GM19467 (cell line): Measurements from ENCODE around the gene LAMA4.

Experiments used
- ATAC-seq: cut with Tn5 transposase; IDR thresholded peaks from one replicate; pipeline ENCODE4 v1.9.1; 2021; ENCODE audit warnings: mild to moderate bottlenecking, moderate library complexity; ENCODE audit not compliant: unreplicated experiment

LAMA4 gene

DNA sequence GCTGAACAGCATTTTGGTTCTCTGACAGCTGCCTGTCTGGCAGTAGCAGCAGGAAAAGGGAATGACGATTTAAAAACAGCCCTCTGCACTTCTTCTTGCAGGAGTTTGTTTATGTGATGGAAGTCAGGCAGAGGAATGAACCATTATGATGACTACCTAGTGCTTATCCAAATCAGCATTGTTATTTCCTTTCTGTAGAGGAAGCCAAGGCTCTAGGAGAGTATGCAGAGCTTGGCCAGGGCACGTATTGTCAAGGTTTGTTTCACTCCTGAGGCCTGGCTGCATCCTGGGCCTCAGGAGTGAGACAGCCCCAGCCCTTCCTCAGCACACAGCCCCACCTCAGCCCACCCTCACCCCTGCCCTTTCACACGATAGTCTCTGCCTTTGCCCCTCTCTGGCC is 98.5 kb downstream of the LAMA4 start:
- no peak for ATAC-seq

DNA sequence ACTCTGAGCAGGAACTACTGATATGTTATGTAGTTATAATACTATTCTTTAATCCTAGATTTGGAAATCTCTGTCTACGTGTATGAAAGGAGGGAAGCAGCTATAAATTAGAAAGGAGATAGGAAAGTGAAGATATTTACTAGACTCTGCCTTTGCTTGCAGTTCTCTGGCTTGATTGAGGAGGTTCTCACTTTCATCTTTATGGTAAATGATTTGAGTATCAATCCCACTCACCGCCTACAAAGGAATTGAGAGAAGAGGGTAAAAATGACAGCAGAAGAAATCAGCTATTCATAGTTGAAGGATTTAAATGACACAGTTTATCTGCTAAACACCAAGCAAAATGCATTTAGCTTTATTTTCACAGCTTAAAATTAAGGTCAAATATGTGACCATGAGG is 99.7 kb downstream of the LAMA4 start:
- ATAC-seq, result no peak

DNA sequence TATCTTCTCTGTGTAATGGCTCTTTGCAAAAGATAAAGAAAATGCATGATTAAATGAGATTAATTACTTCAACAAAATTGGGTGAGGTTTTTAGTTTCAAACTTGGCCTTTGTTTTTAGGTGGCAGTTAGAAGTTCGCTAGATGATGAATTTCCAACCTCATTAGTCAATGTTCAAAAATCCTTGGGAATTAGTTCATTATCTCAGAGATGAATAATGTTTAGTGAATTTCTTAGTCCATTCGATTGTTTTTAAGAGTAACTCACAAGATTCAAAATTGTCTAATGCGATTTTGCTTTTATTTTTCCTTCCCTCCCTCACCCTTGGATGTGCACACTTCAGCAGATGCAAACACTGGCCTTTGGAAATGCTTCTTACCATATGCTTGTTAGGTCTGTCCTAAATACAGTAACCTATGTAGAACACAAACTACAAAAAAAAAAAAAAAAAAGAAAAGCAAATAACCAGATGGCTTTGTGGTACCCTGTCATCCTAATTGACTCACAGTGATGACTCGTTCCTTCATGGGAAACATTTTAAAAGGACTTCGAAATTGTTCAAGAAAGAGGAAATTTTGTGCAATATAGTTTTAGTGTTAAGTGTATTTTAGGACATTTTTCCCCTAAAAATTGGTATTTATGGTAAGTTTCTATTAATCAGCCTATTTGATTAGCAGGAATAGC is 100.3 kb downstream of the LAMA4 start:
- no peak for ATAC-seq

DNA sequence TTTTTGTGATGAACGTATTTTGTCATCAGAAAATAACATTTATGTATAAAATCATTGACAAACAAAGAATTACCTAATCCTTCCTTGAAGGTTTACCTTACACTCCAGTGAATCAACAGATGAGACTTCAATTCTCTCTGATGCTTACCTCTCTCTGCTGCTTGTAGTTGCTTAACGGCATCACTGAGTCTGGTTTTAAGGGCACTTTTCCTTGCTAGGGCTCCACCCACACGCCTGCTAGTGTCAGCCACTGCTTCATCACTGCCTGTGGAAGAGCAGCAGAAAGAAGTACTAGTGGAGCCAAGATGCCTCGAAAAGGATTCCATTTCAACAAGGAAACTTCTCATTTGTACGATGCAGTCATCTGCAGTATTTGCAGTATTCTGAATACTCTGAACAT is 104.0 kb downstream of the LAMA4 start:
- no peak for ATAC-seq

DNA sequence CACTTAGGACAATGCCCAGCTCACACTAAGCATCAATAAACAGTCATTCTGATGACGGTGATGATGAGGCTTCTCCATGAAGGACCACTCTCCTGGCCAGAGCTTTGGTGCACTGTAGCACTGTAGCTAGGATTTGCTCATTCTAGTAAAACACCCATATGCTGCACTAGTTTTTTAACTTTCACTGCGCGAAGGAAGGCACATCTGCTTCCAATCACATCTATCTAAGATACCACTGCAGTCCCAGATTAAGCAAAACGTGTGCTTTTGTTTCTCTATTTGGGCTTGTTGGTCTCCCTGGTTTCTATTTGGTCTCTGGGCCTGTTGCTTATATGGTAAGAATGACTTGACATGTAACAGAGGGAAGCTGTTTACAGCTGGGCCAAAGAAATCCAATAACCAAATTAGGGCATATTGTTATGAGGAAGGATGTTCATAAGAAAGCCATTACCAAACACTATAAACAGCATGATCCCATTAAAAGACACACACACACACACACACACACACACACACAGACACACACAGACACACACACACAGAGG is 104.6 kb downstream of the LAMA4 start:
- no peak for ATAC-seq

- no peak for ATAC-seq
Measured at GRCh38 chr6:112149236-112149635, 105.1 kb downstream of the LAMA4 start.

GRCh38 chr6:112148103-112148502 is 106.3 kb downstream of the LAMA4 start:
- ATAC-seq, result no peak

DNA sequence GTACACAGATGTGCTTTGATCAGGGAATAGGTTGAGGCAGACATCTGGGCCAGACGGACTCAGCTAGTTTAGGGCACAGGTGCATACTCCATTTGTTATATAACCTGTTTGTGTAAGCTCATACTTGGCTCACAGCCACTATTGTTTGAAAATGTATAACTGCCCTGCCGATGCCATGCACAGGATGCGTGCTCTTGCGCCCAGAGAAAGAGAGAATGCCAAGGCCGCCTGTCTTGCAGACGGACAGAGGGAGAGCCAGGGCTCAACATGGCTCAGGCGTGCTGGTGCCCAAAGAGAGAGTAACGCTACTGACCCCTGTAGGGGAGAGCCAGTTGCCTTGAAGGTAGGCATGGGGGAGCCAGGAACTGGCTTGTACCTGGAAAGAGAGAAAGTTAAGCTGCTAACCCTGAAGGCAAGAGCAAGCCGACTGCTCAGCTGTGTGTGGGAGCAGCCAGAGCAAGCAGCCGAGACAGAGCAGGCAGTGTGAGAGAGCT is 109.2 kb downstream of the LAMA4 start:
- ATAC-seq, result no peak

- no peak for ATAC-seq
Measured at GRCh38 chr6:112144145-112144926, 110.0 kb downstream of the LAMA4 start.

DNA sequence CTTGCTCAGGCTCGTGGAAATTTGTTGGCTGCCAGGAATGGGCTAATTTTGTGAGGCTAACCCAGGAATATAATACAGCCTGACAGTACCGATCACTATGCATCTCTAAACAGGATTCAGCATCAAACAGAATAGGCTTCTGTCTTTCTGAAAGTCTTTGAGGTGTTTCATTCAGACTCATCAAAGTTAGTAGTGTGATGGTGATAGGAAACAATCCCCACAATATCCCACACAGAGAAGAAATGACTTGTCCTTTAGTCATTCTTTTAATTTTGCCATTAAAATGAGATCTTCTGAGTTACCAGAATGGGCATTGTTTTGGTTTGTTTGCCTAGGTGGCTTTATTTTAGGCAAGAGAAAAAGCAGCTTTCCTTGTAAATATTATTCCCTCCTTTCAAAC is 112.7 kb downstream of the LAMA4 start:
- ATAC-seq, result no peak

DNA sequence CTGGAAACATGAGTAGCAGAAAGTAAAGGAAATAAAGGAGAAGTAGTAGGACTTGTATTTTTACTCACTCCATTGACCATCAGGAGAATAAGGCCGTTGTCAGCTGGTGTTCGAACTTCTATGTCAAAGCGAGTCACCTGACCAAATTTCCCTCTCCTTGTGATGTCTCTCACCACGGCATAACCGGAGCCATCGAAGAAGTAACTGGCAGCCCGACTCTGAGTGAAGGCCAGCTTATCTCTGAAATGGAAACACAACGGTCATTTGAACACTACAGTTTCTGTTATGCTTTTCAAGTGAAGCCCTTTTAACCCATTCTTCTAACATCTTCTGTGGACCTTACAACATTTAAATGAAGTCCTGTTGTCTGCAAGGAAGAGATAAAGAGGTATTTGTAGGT is 115.3 kb downstream of the LAMA4 start:
- no peak for ATAC-seq

GRCh38 chr6:112130878-112131277 is 123.5 kb downstream of the LAMA4 start:
- no peak for ATAC-seq

DNA sequence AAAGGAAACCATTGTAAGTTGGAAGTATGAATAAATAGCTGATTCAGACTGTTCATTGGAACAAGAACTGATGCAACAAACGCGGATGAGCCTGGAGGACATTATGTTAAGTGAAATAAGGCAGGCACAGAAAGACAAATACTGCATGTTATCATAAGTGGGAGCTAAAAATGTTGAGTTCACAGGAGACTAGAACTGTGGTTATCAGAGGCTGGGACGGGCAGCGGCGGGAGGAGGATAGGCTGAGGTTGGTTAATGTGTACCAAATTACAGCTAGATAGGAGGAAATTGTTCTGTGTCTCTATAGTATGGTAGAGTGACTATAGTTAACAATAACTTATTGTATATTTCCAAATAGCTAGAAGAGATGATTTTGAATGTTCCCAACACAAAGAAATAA is 126.2 kb downstream of the LAMA4 start:
- ATAC-seq, result no peak

GRCh38 chr6:112123982-112124381 is 130.4 kb downstream of the LAMA4 start:
- no peak for ATAC-seq

- ATAC-seq, result no peak
Measured at GRCh38 chr6:112122756-112123155, 131.6 kb downstream of the LAMA4 start.

DNA sequence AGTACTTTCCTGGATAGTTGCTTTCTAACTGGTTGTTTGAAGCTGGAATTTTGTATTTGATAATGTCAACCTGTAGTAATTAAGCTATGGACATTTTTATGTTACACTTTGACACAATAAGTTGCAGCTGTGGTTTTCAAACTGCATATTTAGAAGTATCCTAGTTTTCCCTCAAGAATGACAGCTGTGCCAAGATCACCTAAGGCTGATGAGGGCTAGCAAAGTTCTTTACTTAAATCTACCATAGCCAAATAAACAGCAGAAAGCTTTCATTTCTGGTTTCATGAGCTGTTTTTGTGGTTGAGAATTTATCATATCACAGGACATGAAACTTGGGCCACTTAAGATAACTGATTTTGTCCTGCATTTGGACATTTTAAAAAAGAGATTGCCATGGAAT is 136.3 kb downstream of the LAMA4 start:
- no peak for ATAC-seq

DNA sequence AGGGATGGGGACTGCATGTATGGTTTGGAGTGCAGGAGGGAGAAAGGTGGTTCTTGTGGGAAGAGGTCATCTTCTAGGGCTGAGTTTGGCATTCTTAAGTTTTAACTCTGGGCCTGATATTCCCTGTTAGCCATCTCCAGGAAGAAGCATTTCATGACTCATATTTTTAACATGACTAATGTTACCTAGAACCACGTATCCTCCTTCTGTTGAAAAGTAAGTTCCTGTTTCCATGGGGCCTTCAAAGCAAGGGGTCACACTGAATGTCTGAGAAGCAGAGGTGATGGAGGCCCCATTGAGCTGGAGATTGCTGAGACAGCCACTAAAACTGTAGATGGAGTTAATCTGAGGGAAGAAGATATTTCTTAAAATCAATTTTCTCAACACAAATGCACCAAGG is 136.8 kb downstream of the LAMA4 start:
- no peak for ATAC-seq

DNA sequence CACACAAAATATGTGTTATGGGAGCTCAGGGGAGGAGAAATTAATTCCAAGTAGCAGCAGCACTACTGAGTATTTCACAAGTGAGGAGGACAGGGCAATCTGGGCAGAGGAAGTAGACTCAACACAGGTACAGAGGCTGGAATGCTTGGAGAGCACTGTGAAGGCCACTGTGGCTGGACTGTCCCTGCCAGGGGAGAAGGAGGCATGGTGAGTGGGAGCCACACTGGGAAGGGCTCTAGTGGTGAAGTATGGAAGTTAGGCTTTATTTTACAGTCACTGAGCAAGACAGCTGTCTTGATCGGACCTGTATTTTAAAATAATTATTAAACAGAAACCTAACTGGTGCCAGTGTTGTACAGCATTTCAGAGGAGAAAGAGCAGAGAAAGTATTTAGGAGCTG is 138.1 kb downstream of the LAMA4 start:
- ATAC-seq, result no peak

- ATAC-seq, result no peak
Measured at GRCh38 chr6:112114577-112115223, 139.7 kb downstream of the LAMA4 start.

GRCh38 chr6:112113918-112114317 is 140.4 kb downstream of the LAMA4 start:
- no peak for ATAC-seq

DNA sequence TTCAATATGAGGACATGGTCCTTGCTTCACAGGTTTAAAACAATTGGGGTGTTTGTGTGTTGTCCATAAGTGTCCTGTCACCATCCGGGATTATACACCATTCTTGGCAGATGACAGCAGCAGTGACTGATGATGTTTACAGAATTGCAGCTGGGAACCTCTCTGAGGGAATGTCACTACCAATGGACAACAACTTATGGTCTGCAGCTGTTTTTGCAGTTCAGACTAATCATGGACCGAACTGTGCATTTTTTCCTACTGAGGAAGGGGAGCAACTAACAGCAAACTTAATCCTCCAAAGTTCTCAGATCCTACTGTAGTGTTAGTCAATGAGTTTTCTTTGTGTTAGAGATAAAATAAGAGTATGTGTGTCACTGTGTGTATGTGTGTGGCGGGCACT is 140.9 kb downstream of the LAMA4 start:
- no peak for ATAC-seq

DNA sequence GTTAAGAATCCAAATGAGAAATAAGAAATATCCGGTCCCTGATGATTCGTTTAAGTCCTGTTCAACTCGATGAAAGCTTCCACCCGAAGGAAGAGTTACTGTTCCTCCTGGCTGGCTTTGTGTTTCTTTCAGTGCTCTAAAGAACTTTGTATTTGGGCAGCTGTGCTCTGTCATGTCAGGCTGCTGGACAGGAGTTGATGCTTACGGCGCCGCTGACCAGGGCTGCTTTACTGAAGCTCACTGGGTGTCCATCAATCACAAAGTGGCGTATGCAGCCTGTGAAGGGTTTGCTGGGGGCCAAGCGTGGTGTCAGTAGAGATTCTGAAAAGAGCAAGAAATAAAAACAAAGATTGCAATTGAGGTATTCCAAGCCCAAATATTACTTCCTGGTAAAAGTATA is 145.1 kb downstream of the LAMA4 start:
- ATAC-seq, result no peak
